Right cardiac atrium (tissue), 5 donors: ENCODE measurements around the gene STK16. TPM values are rescaled to one million over a fixed set of nuclear protein-coding genes. Genes with fewer than 3 reads are reported as not detected.

Experiments used
- ATAC-seq, 2 donors: fragments of 200-7000 bp; cut with Tn5 transposase; one replicate each; pipeline versions ENCODE4 v1.8.0 to v1.9.1; 2020; ENCODE audit warnings: moderate library complexity in 2 of 2, mild to moderate bottlenecking in 1 of 2
- DNase-seq, 3 donors: peaks; one replicate each; pipeline ENCODE4 v3.0.0-alpha.2; 2020
- H3K27ac ChIP-seq: one replicate; pipeline ENCODE4 v1.5.1; 2013; ENCODE audit warnings: mild to moderate bottlenecking, low read length, control low read depth, moderate library complexity
- H3K27me3 ChIP-seq: one replicate; pipeline ENCODE4 v1.6.1; 2013; ENCODE audit not compliant: control insufficient read depth, insufficient read depth
- H3K4me1 ChIP-seq: one replicate; pipeline ENCODE4 v1.6.1; 2013; ENCODE audit warnings: low read length; ENCODE audit not compliant: control insufficient read depth, insufficient read depth
- H3K4me3 ChIP-seq: one replicate; pipeline ENCODE4 v1.5.1; 2013; ENCODE audit warnings: low read length, control low read depth
- H3K9me3 ChIP-seq: one replicate; pipeline ENCODE4 v1.6.1; 2013; ENCODE audit warnings: low read length; ENCODE audit not compliant: control insufficient read depth
- WGBS: extraction: QIAGEN DNeasy Blood & Tissue Kit; methylation state at CpG from one replicate; pipeline ENCODE4 v1.1.7; 2013; 5-methylcytosine and 5-hydroxymethylcytosine counted together
- intact Hi-C, 4 donors: fragments of 100-400 bp; cut with DNase I; formaldehyde crosslinking; loops; one replicate each; pipeline versions ENCODE4 v1.11.0 to v1.14.0; 2022 to 2023
- polyA plus RNA-seq: library from polyadenylated mRNA; stranded (reverse); fragments of 200-250 nt; gene quantifications from one replicate; pipeline ENCODE4 v1.2.3, GENCODE V29; 2013
- total RNA-seq, 4 donors: library from RNA; stranded (reverse); fragmentation: NEBNext Ultra II Directional; extraction: Animal tissue kit (Norgen Biotek cat#: 25700); gene quantifications; one replicate each; pipeline ENCODE4 v1.2.1, GENCODE V29; 2021
- donor health status: healthy with polysubstance abuse.
- donor health status: DM: no; HTN: yes; CAD: no.
- donor health status: DM: no; HTN: no; CAD: no.
- donor health status: DM: no; HTN: yes; CAD: no; lungs with severe emphysema.
- donor health status: DM: yes; HTN: yes; CAD: no.

Gene STK16
- total and polyA plus RNA-seq, 5 donors: 17.5 to 22.2 (median 19.4) TPM

GRCh38 chr2:219290381-219291171 lies 45.3 kb downstream of the STK16 start:
- Histone ChIP-seq H3K27me3 (no peaks in the 10 kb centered on the region), H3K4me3 (no peak overlapping the region), H3K27ac (no peak overlapping the region), H3K4me1 (no peaks in the 10 kb centered on the region), H3K9me3 (no peaks in the 10 kb centered on the region)
- intact Hi-C loops: loop anchor here in 3 of 4 donors (5.0 to 10.0 kb wide), 3 partner anchors 46 to 126 kb away; partner anchors contain the start of genes GLB1L (in 1 of the 3), NHEJ1 (in 1 of the 3) and STK16 (in 1 of the 3)
- DNase-seq: no peak
- WGBS: 84% methylated on average over 16 of the region's 16 CpGs
- no peak for ATAC-seq

GRCh38 chr2:219291394-219291793 lies 46.1 kb downstream of the STK16 start:
- Histone ChIP-seq H3K27ac (no peak overlapping the region), H3K4me1 (no peaks in the 10 kb centered on the region), H3K4me3 (no peak overlapping the region), H3K9me3 (no peaks in the 10 kb centered on the region), H3K27me3 (no peaks in the 10 kb centered on the region)
- DNase-seq (no peak), ATAC-seq (no peak)
- 77% methylated on average over 7 of the region's 7 CpGs for WGBS
- intact Hi-C loops: loop anchor here in 3 of 4 donors (5.0 to 10.0 kb wide), 3 partner anchors 47 to 127 kb away; partner anchors contain the start of genes GLB1L (in 1 of the 3), NHEJ1 (in 1 of the 3) and STK16 (in 1 of the 3)

- Histone ChIP-seq H3K9me3 (no peaks in the 10 kb centered on the region), H3K4me1 (no peaks in the 10 kb centered on the region), H3K4me3 (no peak overlapping the region), H3K27me3 (no peaks in the 10 kb centered on the region), H3K27ac (no peak overlapping the region)
- intact Hi-C loops: loop anchor here in 3 of 4 donors (5.0 to 10.0 kb wide), 3 partner anchors 47 to 127 kb away; partner anchors contain the start of genes GLB1L (in 1 of the 3), NHEJ1 (in 1 of the 3) and STK16 (in 1 of the 3)
- WGBS: 70% methylated on average over 4 of the region's 4 CpGs
- DNase-seq: peak in 1 of 3 donors; percentile 13
- no peak for ATAC-seq
Observed at GRCh38 chr2:219291910-219292490, 46.7 kb downstream of the STK16 start.

GRCh38 chr2:219292616-219293015 lies 47.3 kb downstream of the STK16 start:
- WGBS: 90% methylated on average over 9 of the region's 9 CpGs
- Histone ChIP-seq H3K27me3 (no peaks in the 10 kb centered on the region), H3K4me1 (no peaks in the 10 kb centered on the region), H3K27ac (no peak overlapping the region), H3K4me3 (no peak overlapping the region), H3K9me3 (no peaks in the 10 kb centered on the region)
- ATAC-seq (no peak), DNase-seq (peak in 1 of 3 donors; percentile 1)
- intact Hi-C loops: loop anchor here in 3 of 4 donors (5.0 to 10.0 kb wide), 3 partner anchors 48 to 128 kb away; partner anchors contain the start of genes GLB1L (in 1 of the 3), NHEJ1 (in 1 of the 3) and STK16 (in 1 of the 3)

- peak in 2 of 3 donors; percentile 11 to 39 for DNase-seq
- H3K27ac ChIP-seq: no peak overlapping the region
- H3K4me1 ChIP-seq: peaks cover under 1% of the 10 kb centered on the region
- 85% methylated on average over 5 of the region's 5 CpGs for WGBS
- no peak overlapping the region for H3K4me3 ChIP-seq
- no peak for ATAC-seq
- no peaks in the 10 kb centered on the region for H3K9me3 ChIP-seq
- no peaks in the 10 kb centered on the region for H3K27me3 ChIP-seq
- intact Hi-C loops: loop anchor here in 3 of 4 donors (2.0 to 10.0 kb wide), 4 partner anchors 49 to 133 kb away; partner anchors contain the start of genes NHEJ1 (in 2 of the 3), GLB1L (in 1 of the 3) and STK16 (in 1 of the 3)
Observed at GRCh38 chr2:219293736-219294231, 48.5 kb downstream of the STK16 start.

GRCh38 chr2:219294356-219295351 lies 49.4 kb downstream of the STK16 start:
- peak; percentile 86 to 95 (median 95) for DNase-seq
- Histone ChIP-seq H3K4me1 (peaks cover 2% of the 10 kb centered on the region), H3K4me3 (peak overlapping the region; percentile 63), H3K27me3 (no peaks in the 10 kb centered on the region), H3K27ac (peak overlapping the region; percentile 26), H3K9me3 (no peaks in the 10 kb centered on the region)
- ATAC-seq: peak; percentile 89 to 90
- 5% methylated on average over 67 of the region's 67 CpGs for WGBS
- intact Hi-C loops: loop anchor here (2.0 to 10.0 kb wide), 5 partner anchors 50 to 134 kb away; partner anchors contain the start of genes NHEJ1 (in 3 of the 4), GLB1L (in 1 of the 4) and STK16 (in 1 of the 4)

- DNase-seq (no peak), ATAC-seq (no peak)
- intact Hi-C loops: loop anchor here in 3 of 4 donors (5.0 to 10.0 kb wide), 3 partner anchors 51 to 134 kb away; partner anchors contain the start of genes NHEJ1 (in 2 of the 3), GLB1L (in 1 of the 3) and STK16 (in 1 of the 3)
- Histone ChIP-seq H3K4me1 (peaks cover 2% of the 10 kb centered on the region), H3K27ac (no peak overlapping the region), H3K27me3 (no peaks in the 10 kb centered on the region), H3K9me3 (no peaks in the 10 kb centered on the region), H3K4me3 (no peak overlapping the region)
- 83% methylated on average over 14 of the region's 14 CpGs for WGBS
Observed at GRCh38 chr2:219296142-219296541, 50.9 kb downstream of the STK16 start.

GRCh38 chr2:219296631-219297391 lies 51.5 kb downstream of the STK16 start:
- DNase-seq (peak in 1 of 3 donors; percentile 56), ATAC-seq (no peak)
- peaks cover 2% of the 10 kb centered on the region for H3K4me1 ChIP-seq
- no peaks in the 10 kb centered on the region for H3K27me3 ChIP-seq
- H3K4me3 ChIP-seq: no peak overlapping the region
- intact Hi-C loops: loop anchor here in 3 of 4 donors (5.0 to 10.0 kb wide), 3 partner anchors 52 to 135 kb away; partner anchors contain the start of genes NHEJ1 (in 2 of the 3), GLB1L (in 1 of the 3) and STK16 (in 1 of the 3)
- H3K9me3 ChIP-seq: no peaks in the 10 kb centered on the region
- 86% methylated on average over 25 of the region's 25 CpGs for WGBS
- no peak overlapping the region for H3K27ac ChIP-seq

- H3K27ac ChIP-seq: no peak overlapping the region
- intact Hi-C loops: loop anchor here in 3 of 4 donors (5.0 to 10.0 kb wide), 3 partner anchors 53 to 136 kb away; partner anchors contain the start of genes NHEJ1 (in 2 of the 3), GLB1L (in 1 of the 3) and STK16 (in 1 of the 3)
- ATAC-seq (no peak), DNase-seq (no peak)
- H3K4me3 ChIP-seq: no peak overlapping the region
- 80% methylated on average over 14 of the region's 14 CpGs for WGBS
- H3K9me3 ChIP-seq: no peaks in the 10 kb centered on the region
- H3K4me1 ChIP-seq: peaks cover 2% of the 10 kb centered on the region
- H3K27me3 ChIP-seq: no peaks in the 10 kb centered on the region
Observed at GRCh38 chr2:219297766-219298456, 52.6 kb downstream of the STK16 start.
